Ascending aorta (tissue), 2 donors: ENCODE data around the gene RUVBL1. TPM values are rescaled to one million over a fixed set of nuclear protein-coding genes. Genes with fewer than 3 reads are reported as not detected.
A peak's percentile ranks its signal among the peaks of the same experiment; 100 is the strongest.
"Not testable (repeated sequence)": the region's sequence is repeated elsewhere in the genome, so short reads cannot be mapped to it uniquely, and the experiment has no call there.

ENCODE experiments used
- DNase-seq, 2 donors: peaks; one replicate each; pipeline ENCODE4 v3.0.0-alpha.2; 2019; ENCODE audit warnings: low spot score in 2 of 2
- H3K27ac ChIP-seq, 2 donors: fragments of 200-600 bp; sonication (generic); one replicate each; pipeline ENCODE4 v1.5.1; 2016 to 2017; ENCODE audit warnings: mild to moderate bottlenecking in 1 of 2
- H3K27me3 ChIP-seq: fragments of 200-600 bp; sonication (generic); one replicate; pipeline ENCODE4 v1.5.1; 2017
- H3K36me3 ChIP-seq, 2 donors: fragments of 200-600 bp; sonication (generic); one replicate each; pipeline ENCODE4 v1.5.1; 2016
- H3K4me1 ChIP-seq, 2 donors: fragments of 200-600 bp; sonication (generic); one replicate each; pipeline ENCODE4 v1.5.1; 2016 to 2017; ENCODE audit warnings: mild to moderate bottlenecking in 1 of 2
- H3K4me3 ChIP-seq, 2 donors: fragments of 200-600 bp; sonication (generic); one replicate each; pipeline ENCODE4 v1.5.1; 2016 to 2017; ENCODE audit warnings: mild to moderate bottlenecking in 1 of 2
- H3K9me3 ChIP-seq, 2 donors: fragments of 200-600 bp; sonication (generic); one replicate each; pipeline ENCODE4 v1.5.1; 2016
- intact Hi-C: fragments of 100-400 bp; cut with DNase I; formaldehyde crosslinking; loops from one replicate; pipeline ENCODE4 v1.15.1; 2023
- total RNA-seq: library from RNA; depleted of rRNA; stranded (reverse); fragments of >200 nt; gene quantifications from one replicate; pipeline ENCODE4 v1.1.0, GENCODE V29; 2016
- TF ChIP-seq, protein P1 (sequence below), 3 experiments: fragments of 200-600 bp in 2 of 3; fragments of 450-650 bp in 1 of 3; sonication (generic) in 2 of 3; IDR thresholded peaks; one replicate each; pipeline ENCODE4 v1.5.1; 2016 to 2019; ENCODE audit warnings: antibody characterized with exemption in 3 of 3, mild to moderate bottlenecking in 1 of 3, moderate library complexity in 1 of 3

RUVBL1 gene
- total RNA-seq, 1 donor from 2014 or later: 10.3 TPM

DNA sequence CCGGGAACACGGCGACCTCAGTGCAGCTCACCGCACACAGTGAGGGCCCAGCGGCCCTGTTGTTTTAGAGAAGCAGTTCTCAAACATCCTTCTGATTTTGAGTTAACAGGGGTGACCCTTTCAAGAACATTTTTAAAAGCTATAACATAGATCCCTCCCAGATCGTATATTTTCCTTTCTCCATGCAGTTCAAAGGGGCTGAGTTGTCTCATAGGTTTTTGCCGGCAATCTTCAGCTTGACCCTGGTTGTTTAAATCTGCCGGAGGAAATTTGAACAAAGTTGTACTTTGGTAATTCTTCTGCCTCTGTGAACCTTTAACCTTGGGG lies 44.0 kb upstream of the RUVBL1 start:
- TF ChIP-seq, protein P1, sequence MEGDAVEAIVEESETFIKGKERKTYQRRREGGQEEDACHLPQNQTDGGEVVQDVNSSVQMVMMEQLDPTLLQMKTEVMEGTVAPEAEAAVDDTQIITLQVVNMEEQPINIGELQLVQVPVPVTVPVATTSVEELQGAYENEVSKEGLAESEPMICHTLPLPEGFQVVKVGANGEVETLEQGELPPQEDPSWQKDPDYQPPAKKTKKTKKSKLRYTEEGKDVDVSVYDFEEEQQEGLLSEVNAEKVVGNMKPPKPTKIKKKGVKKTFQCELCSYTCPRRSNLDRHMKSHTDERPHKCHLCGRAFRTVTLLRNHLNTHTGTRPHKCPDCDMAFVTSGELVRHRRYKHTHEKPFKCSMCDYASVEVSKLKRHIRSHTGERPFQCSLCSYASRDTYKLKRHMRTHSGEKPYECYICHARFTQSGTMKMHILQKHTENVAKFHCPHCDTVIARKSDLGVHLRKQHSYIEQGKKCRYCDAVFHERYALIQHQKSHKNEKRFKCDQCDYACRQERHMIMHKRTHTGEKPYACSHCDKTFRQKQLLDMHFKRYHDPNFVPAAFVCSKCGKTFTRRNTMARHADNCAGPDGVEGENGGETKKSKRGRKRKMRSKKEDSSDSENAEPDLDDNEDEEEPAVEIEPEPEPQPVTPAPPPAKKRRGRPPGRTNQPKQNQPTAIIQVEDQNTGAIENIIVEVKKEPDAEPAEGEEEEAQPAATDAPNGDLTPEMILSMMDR (IDR thresholded peaks at IDR 0.05): no peak
- Histone ChIP-seq H3K4me1 (no peaks in the 10 kb centered on the region), H3K27me3 (no peaks in the 10 kb centered on the region), H3K27ac (no peak overlapping the region), H3K36me3 (no peaks in the 10 kb centered on the region), H3K9me3 (no peaks in the 10 kb centered on the region), H3K4me3 (no peak overlapping the region)
- no peak for DNase-seq
- intact Hi-C loops: no loop called here

DNA sequence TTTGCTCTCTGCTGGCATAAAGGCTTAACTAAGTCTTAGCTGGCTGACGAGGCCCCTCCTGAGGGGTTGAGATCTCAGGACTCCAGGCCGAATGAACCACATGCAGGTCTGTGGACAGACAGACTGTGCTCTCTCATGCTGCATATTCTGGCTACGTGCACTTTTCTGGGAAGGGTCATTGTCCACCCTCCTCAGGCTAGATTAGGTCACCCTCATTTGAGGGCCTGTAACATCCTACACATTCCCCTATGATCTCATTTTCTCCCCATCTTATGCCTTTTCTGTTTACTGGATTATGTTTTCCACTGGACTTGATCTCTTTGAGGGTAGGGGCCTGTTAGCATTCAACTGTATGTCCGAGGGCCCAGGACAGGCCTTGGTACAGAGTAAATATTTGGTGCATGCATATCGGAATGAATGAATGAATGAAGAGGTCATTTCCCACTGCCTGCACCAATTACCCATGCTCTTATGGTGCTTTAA lies 43.4 kb upstream of the RUVBL1 start:
- intact Hi-C loops: no loop called here

DNA sequence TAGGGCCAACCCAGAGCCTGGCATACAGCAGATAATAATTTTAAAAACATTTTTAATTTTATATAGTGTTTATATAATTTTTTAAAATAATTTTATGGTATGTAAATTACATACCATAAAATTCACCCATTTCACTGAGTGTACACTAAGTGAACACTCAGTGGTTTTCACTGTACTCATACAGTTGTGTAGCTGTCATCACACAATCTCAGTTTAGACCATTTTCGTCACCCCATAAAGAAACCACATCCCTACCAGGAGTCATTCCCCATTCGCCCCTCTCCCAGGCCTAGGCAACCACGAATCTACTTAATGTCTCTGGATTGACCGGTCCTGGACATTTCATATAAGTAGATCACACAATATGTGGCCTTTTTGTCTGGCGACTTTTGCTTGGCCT lies 39.8 kb upstream of the RUVBL1 start:
- Histone ChIP-seq H3K4me1 (no peaks in the 10 kb centered on the region), H3K27ac (no peak overlapping the region), H3K4me3 (no peak overlapping the region), H3K36me3 (peaks cover 0 to 12% of the 10 kb centered on the region in 2 donors), H3K27me3 (no peaks in the 10 kb centered on the region), H3K9me3 (no peaks in the 10 kb centered on the region)
- intact Hi-C loops: no loop called here
- DNase-seq: no peak
- TF ChIP-seq, protein P1 (IDR thresholded peaks at IDR 0.05): no peak

More for the DNA sequence above, 43.4 kb upstream of the RUVBL1 start:
- Histone ChIP-seq H3K36me3 (peaks cover 0 to 5% of the 10 kb centered on the region in 2 donors), H3K4me1 (no peaks in the 10 kb centered on the region), H3K27me3 (no peaks in the 10 kb centered on the region), H3K9me3 (no peaks in the 10 kb centered on the region), H3K4me3 (no peak overlapping the region), H3K27ac (no peak overlapping the region)
- TF ChIP-seq, protein P1 (IDR thresholded peaks at IDR 0.05): no peak
- no peak for DNase-seq

- TF ChIP-seq, protein P1 (IDR thresholded peaks at IDR 0.05): no peak
- Histone ChIP-seq H3K27ac (no peak overlapping the region), H3K36me3 (peaks cover 6 to 29% of the 10 kb centered on the region in 2 donors), H3K4me3 (no peak overlapping the region), H3K4me1 (no peaks in the 10 kb centered on the region), H3K27me3 (no peaks in the 10 kb centered on the region), H3K9me3 (no peaks in the 10 kb centered on the region)
- intact Hi-C loops: no loop called here
- DNase-seq: no peak
These were observed 37.0 kb upstream of the RUVBL1 start for GRCh38 chr3:128160661-128161060.

DNA sequence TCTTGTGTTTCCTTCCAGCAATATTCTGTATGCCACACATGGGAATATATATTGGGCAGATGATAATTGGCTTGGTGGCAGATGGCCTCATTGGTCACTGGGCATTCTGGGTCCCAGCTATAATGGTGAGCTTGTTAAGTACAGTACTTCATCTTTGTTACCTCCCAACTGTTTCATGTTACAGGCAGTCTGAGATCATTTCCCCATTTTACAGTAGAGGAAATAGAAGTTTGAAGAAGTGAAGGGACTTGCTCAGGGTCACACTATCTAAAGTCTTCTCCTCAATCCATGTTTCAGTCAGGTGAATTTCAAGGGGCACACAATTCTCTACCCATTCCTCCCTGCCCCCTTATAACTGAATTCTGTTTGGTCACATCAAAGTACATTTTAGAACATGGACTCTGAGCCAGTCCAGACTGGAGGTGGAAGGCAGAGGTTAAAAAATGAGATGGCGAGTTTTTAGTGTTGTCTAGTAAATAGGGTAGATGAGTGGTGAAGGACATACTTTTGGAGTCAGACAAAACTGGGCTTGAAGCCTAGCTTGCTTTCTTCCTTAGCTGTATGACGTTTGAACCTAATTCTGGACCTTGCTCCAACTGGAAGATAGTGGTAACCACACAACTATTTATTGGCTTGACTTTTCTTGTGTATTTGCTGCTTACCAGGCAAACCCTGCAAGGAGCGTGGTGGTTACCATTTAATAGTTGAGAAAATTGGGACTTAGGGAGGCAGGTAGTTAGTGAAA lies 32.2 kb upstream of the RUVBL1 start:
- no peak overlapping the region for H3K27ac ChIP-seq
- H3K4me1 ChIP-seq: peaks cover 6 to 10% of the 10 kb centered on the region in 2 donors
- intact Hi-C loops: no loop called here
- H3K27me3 ChIP-seq: no peaks in the 10 kb centered on the region
- no peak for DNase-seq
- TF ChIP-seq, protein P1 (IDR thresholded peaks at IDR 0.05): no peak
- no peaks in the 10 kb centered on the region for H3K9me3 ChIP-seq
- no peak overlapping the region for H3K4me3 ChIP-seq
- peaks cover 6 to 19% of the 10 kb centered on the region in 2 donors for H3K36me3 ChIP-seq

DNA sequence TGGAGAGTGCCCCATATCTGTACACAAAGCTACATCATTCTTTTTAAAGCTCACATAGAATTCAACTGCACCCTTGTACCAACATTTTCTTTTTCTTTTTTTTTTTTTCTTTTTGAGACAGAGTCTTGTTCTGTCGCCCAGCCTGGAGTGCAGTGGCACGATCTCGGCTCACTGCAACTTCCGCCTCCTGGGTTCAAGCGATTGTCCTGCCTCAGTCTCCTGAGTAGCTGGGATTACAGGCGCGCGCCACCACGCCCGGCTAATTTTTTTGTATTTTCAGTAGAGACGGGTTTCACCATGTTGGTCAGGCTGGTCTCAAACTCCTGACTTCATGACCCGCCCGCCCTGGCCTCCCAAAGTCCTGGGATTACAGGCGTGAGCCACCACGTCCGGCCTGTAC lies 30.7 kb upstream of the RUVBL1 start:
- intact Hi-C loops: loop anchor here (5.0 kb wide), 1 partner anchor 228 kb away; no protein-coding TSS in a partner anchor

More for the DNA sequence above, 30.7 kb upstream of the RUVBL1 start:
- DNase-seq, H3K9me3 ChIP-seq, H3K27me3 ChIP-seq: not testable (repeated sequence)
- H3K4me1 ChIP-seq: peaks cover 6 to 10% of the 10 kb centered on the region in 2 donors
- peak overlapping the region in 1 of 2 donors; percentile 82 for H3K27ac ChIP-seq
- peak overlapping the region; percentile 81 to 84 for H3K4me3 ChIP-seq
- peaks cover 6 to 19% of the 10 kb centered on the region in 2 donors for H3K36me3 ChIP-seq
